ENCODE results near the gene FARP2. TPM values are rescaled to one million over a fixed set of nuclear protein-coding genes. Genes with fewer than 3 reads are reported as not detected.
"Not testable (repeated sequence)": the region's sequence is repeated elsewhere in the genome, so short reads cannot be mapped to it uniquely, and the experiment has no call there.

The FARP2 gene
- total RNA-seq, 1 experiment from 2014 or later, result 30.4 TPM

GRCh38 chr2:241366678-241367077 lies 10.6 kb downstream of the FARP2 start:
- DNase-seq (ENCODE audit: low read depth), result no peak

GRCh38 chr2:241368643-241369042 lies 12.6 kb downstream of the FARP2 start:
- DNase-seq (ENCODE audit: low read depth), result no peak

- peak; percentile 76 for DNase-seq (ENCODE audit: low read depth)
Measured at GRCh38 chr2:241372361-241372992, 16.4 kb downstream of the FARP2 start.

- no peak for DNase-seq (ENCODE audit: low read depth)
Measured at GRCh38 chr2:241373446-241373845, 17.4 kb downstream of the FARP2 start.

GRCh38 chr2:241373906-241374305 lies 17.8 kb downstream of the FARP2 start:
- not testable (repeated sequence) for DNase-seq (ENCODE audit: low read depth)

GRCh38 chr2:241375300-241375699 lies 19.2 kb downstream of the FARP2 start:
- no peak for DNase-seq (ENCODE audit: low read depth)

GRCh38 chr2:241376808-241377207 lies 20.7 kb downstream of the FARP2 start:
- no peak for DNase-seq (ENCODE audit: low read depth)

- no peak for DNase-seq (ENCODE audit: low read depth)
Measured at GRCh38 chr2:241378816-241379215, 22.7 kb downstream of the FARP2 start.

GRCh38 chr2:241379481-241380480 lies 23.7 kb downstream of the FARP2 start:
- DNase-seq (ENCODE audit: low read depth), result no peak

- DNase-seq (ENCODE audit: low read depth), result no peak
Measured at GRCh38 chr2:241381872-241382271, 25.8 kb downstream of the FARP2 start.

GRCh38 chr2:241385450-241385849 lies 29.4 kb downstream of the FARP2 start:
- not testable (repeated sequence) for DNase-seq (ENCODE audit: low read depth)

GRCh38 chr2:241386519-241386918 lies 30.4 kb downstream of the FARP2 start:
- DNase-seq (ENCODE audit: low read depth), result no peak

- DNase-seq (ENCODE audit: low read depth), result no peak
Measured at GRCh38 chr2:241389697-241390096, 33.6 kb downstream of the FARP2 start.

- DNase-seq (ENCODE audit: low read depth), result no peak
Measured at GRCh38 chr2:241390301-241391206, 34.5 kb downstream of the FARP2 start.

GRCh38 chr2:241391892-241392665 lies 36.0 kb downstream of the FARP2 start:
- DNase-seq (ENCODE audit: low read depth), result peak; percentile 25

GRCh38 chr2:241392753-241393152 lies 36.7 kb downstream of the FARP2 start:
- not testable (repeated sequence) for DNase-seq (ENCODE audit: low read depth)

GRCh38 chr2:241393524-241394196 lies 37.6 kb downstream of the FARP2 start:
- no peak for DNase-seq (ENCODE audit: low read depth)

- not testable (repeated sequence) for DNase-seq (ENCODE audit: low read depth)
Measured at GRCh38 chr2:241396809-241397208, 40.7 kb downstream of the FARP2 start.

GRCh38 chr2:241399941-241400922 lies 44.1 kb downstream of the FARP2 start:
- no peak for DNase-seq (ENCODE audit: low read depth)

Measured in LHCN-M2 (cell line).